Stimulated activated naive CD4-positive, alpha-beta T cell treated with Interleukin-2 at 50 U/mL for 16 hours (primary cell): ENCODE data around the gene PTGDR.

Experiments
- DNase-seq: peaks from one replicate; lab custom pipeline; 2025; lab: John Stamatoyannopoulos, UW

Gene PTGDR

GRCh38 chr14:52265253-52265652, 2.2 kb upstream of the PTGDR start:
- DNase-seq = no peak

GRCh38 chr14:52266179-52266578, 1.3 kb upstream of the PTGDR start:
- no peak for DNase-seq

GRCh38 chr14:52266782-52267181, 716 bp upstream of the PTGDR start:
- no peak for DNase-seq

- peak; percentile 33 for DNase-seq
Measured at GRCh38 chr14:52268279-52269061, 972 bp downstream of the PTGDR start.

- DNase-seq = no peak
Measured at GRCh38 chr14:52269100-52269499, 1.6 kb downstream of the PTGDR start.

GRCh38 chr14:52269982-52270381, 2.5 kb downstream of the PTGDR start:
- DNase-seq = no peak

- no peak for DNase-seq
Measured at GRCh38 chr14:52271538-52271937, 4.0 kb downstream of the PTGDR start.

GRCh38 chr14:52272375-52272774, 4.9 kb downstream of the PTGDR start:
- no peak for DNase-seq

GRCh38 chr14:52275372-52275771, 7.9 kb downstream of the PTGDR start:
- no peak for DNase-seq

- DNase-seq = no peak
Measured at GRCh38 chr14:52277552-52277951, 10.1 kb downstream of the PTGDR start.

GRCh38 chr14:52279408-52279807, 11.9 kb downstream of the PTGDR start:
- no peak for DNase-seq

GRCh38 chr14:52283099-52283498, 15.6 kb downstream of the PTGDR start:
- no peak for DNase-seq

- no peak for DNase-seq
Measured at GRCh38 chr14:52286661-52287649, 19.5 kb downstream of the PTGDR start.

GRCh38 chr14:52296378-52296777, 28.9 kb downstream of the PTGDR start:
- no peak for DNase-seq

GRCh38 chr14:52298795-52299194, 31.3 kb downstream of the PTGDR start:
- DNase-seq = no peak

GRCh38 chr14:52299692-52300278, 32.3 kb downstream of the PTGDR start:
- DNase-seq = no peak

- no peak for DNase-seq
Measured at GRCh38 chr14:52303236-52303635, 35.7 kb downstream of the PTGDR start.

GRCh38 chr14:52304248-52304904, 36.9 kb downstream of the PTGDR start:
- DNase-seq = no peak

GRCh38 chr14:52305014-52305413, 37.5 kb downstream of the PTGDR start:
- DNase-seq = no peak

GRCh38 chr14:52307376-52307775, 39.9 kb downstream of the PTGDR start:
- DNase-seq = no peak

- no peak for DNase-seq
Measured at GRCh38 chr14:52307905-52308304, 40.4 kb downstream of the PTGDR start.

GRCh38 chr14:52310541-52310940, 43.0 kb downstream of the PTGDR start:
- no peak for DNase-seq
